Right hindlimb (tissue), 1 donor: Measurements from ENCODE around the gene PCBD1.

ENCODE experiments used
- DNase-seq: peaks from one replicate; pipeline ENCODE4 v3.0.0-alpha.2; 2018

The PCBD1 gene

GRCh38 chr10:70901276-70901878 lies 13.0 kb upstream of the PCBD1 start:
- no peak for DNase-seq

- DNase-seq = no peak
Observed at GRCh38 chr10:70899096-70899495, 10.7 kb upstream of the PCBD1 start.

GRCh38 chr10:70898687-70899086 lies 10.3 kb upstream of the PCBD1 start:
- no peak for DNase-seq

GRCh38 chr10:70896551-70896950 lies 8.2 kb upstream of the PCBD1 start:
- DNase-seq = no peak

- no peak for DNase-seq
Observed at GRCh38 chr10:70894416-70894815, 6.1 kb upstream of the PCBD1 start.

GRCh38 chr10:70893227-70894006 lies 5.1 kb upstream of the PCBD1 start:
- no peak for DNase-seq

- DNase-seq = no peak
Observed at GRCh38 chr10:70892631-70893030, 4.3 kb upstream of the PCBD1 start.

- DNase-seq = no peak
Observed at GRCh38 chr10:70891627-70892026, 3.3 kb upstream of the PCBD1 start.

GRCh38 chr10:70890917-70891431 lies 2.6 kb upstream of the PCBD1 start:
- DNase-seq = no peak

- DNase-seq = no peak
Observed at GRCh38 chr10:70889291-70889690, 926 bp upstream of the PCBD1 start.

GRCh38 chr10:70886921-70887665 lies 1.3 kb downstream of the PCBD1 start:
- DNase-seq = no peak

GRCh38 chr10:70885931-70886903 lies 2.1 kb downstream of the PCBD1 start:
- DNase-seq = no peak

- no peak for DNase-seq
Observed at GRCh38 chr10:70885481-70885880, 2.9 kb downstream of the PCBD1 start.

GRCh38 chr10:70884741-70885140 lies 3.6 kb downstream of the PCBD1 start:
- no peak for DNase-seq

GRCh38 chr10:70880077-70880534 lies 8.3 kb downstream of the PCBD1 start:
- DNase-seq = peak; percentile 82

- DNase-seq = no peak
Observed at GRCh38 chr10:70879207-70879606, 9.2 kb downstream of the PCBD1 start.

- DNase-seq = no peak
Observed at GRCh38 chr10:70874061-70874460, 14.3 kb downstream of the PCBD1 start.

- DNase-seq = no peak
Observed at GRCh38 chr10:70872291-70872690, 16.1 kb downstream of the PCBD1 start.

- no peak for DNase-seq
Observed at GRCh38 chr10:70866424-70866823, 21.9 kb downstream of the PCBD1 start.

- DNase-seq = no peak
Observed at GRCh38 chr10:70864935-70865334, 23.4 kb downstream of the PCBD1 start.

GRCh38 chr10:70863470-70864160 lies 24.8 kb downstream of the PCBD1 start:
- DNase-seq = no peak
